ENCODE results near the gene MCM8.

Gene MCM8

DNA sequence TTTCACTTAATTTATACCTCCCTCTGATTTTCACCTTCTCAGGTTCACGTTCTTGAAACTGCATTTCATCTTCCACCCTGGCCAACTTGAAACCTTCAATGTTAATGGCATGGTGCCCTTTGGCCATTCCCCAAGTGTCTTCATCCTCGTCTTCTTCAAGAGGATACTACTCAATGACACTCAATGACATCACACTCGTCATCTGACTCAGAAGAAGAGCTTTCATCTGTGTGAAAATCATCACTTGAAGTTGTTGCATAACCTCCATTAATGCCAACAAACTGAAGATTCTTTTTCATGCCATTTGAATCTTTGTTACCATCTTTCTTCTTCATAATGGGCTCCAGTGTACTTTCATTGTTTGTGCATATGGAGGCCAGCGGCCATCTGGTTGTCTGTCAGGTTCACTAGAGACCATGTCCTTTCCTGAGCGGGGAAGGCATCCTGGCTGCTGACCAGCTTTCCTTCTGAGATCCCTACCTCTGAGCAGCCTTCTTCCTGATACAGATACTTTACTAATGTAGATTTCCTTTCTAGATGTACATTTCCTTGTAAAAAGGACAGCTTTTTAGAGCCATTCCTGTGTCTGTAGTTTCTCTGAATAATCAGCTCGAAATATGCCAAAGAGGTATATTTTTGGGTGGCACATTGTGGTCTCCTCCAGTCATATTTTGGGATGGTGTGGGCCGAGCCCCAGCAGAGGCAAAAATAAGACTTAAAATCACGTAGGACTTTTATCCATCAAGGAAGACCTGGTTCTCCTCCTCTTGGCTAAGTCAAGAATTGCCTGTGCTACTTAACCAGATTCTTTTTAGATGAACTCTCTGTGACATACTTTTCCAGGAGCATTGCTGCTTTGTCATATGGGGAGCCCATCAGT, 21.4 kb upstream of the MCM8 start:
- H3K27ac Mint-ChIP-seq = no peak overlapping the region
- ATAC-seq (ENCODE audit: low read depth) (no peak), DNase-seq (ENCODE audit: low spot score in 2 of 2) (no peak)
- peaks cover 5% of the 10 kb centered on the region for H3K27me3 Mint-ChIP-seq
- H3K4me1 Mint-ChIP-seq = peaks cover 7% of the 10 kb centered on the region
- no peaks in the 10 kb centered on the region for H3K36me3 Mint-ChIP-seq
- H3K9me3 Mint-ChIP-seq = no peaks in the 10 kb centered on the region
- H3K4me3 Mint-ChIP-seq = no peak overlapping the region

DNA sequence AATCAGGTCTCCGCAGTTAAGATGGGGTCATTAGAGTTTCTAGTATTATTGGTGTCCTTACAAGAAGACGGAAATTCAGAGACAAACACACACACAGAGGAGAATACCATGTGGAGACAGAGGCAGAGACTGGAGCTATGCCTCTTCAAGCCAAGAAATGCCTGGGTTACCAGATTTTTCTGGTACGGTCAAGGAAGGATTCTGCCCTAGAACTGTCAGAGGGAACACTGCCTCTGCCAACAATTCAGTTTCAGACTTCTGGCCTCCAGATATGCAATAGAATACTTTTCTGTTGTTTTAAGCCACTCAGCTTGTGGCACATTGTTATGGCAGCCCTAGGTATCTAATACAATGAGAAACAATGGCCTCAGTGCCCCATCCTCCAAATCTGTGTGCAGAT, 19.0 kb upstream of the MCM8 start:
- Mint-ChIP-seq H3K9me3 (no peaks in the 10 kb centered on the region), H3K27me3 (peaks cover 4% of the 10 kb centered on the region), H3K36me3 (no peaks in the 10 kb centered on the region), H3K4me1 (peaks cover 7% of the 10 kb centered on the region), H3K27ac (no peak overlapping the region), H3K4me3 (no peak overlapping the region)
- ATAC-seq (ENCODE audit: low read depth) = no peak
- no peak for DNase-seq (ENCODE audit: low spot score in 2 of 2)

- DNase-seq (ENCODE audit: low spot score in 2 of 2) = no peak
- no peak overlapping the region for H3K4me3 Mint-ChIP-seq
- H3K36me3 Mint-ChIP-seq = no peaks in the 10 kb centered on the region
- ATAC-seq (ENCODE audit: low read depth) = no peak
- H3K27ac Mint-ChIP-seq = no peak overlapping the region
- H3K9me3 Mint-ChIP-seq = no peaks in the 10 kb centered on the region
- H3K4me1 Mint-ChIP-seq = peaks cover 7% of the 10 kb centered on the region
- peaks cover 4% of the 10 kb centered on the region for H3K27me3 Mint-ChIP-seq
These were observed 17.7 kb upstream of the MCM8 start for GRCh38 chr20:5932796-5933195.

DNA sequence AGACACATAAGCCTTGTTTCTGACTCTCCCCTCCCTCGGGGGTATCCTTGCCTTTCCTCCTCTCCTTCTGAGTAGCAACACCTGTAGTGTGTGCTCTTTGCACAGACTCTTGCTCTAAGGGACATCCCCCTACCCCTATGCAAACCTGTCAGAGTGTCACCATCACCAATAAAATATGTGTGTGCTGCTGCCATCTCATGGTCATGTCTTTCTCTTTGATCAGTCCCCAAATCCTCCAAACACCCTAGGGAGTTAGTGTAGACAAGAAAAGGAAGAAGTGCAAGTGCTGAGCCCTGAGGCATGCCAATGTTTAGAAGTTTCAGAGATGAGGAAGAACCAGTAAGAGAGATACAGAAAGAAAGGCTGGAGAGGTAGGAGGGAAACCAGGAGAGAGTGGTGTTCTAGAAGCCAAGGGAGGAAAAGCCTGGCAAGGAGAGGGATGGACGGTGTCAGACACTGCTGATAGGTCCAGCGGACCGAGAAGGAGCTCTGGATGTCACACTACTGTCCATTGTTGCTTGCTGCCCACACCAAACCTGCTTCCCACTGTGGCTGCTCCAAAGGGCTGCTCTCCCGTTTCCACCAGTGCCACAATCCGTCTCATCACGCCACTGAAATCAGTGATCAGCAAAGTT, 16.5 kb upstream of the MCM8 start:
- ATAC-seq (ENCODE audit: low read depth) (peak; percentile 93), DNase-seq (ENCODE audit: low spot score in 2 of 2) (peak in 1 of 2 donors; percentile 16)
- Mint-ChIP-seq H3K27me3 (peaks cover 1% of the 10 kb centered on the region), H3K4me3 (no peak overlapping the region), H3K9me3 (no peaks in the 10 kb centered on the region), H3K4me1 (peaks cover 7% of the 10 kb centered on the region), H3K36me3 (peaks cover 2% of the 10 kb centered on the region), H3K27ac (no peak overlapping the region)

DNA sequence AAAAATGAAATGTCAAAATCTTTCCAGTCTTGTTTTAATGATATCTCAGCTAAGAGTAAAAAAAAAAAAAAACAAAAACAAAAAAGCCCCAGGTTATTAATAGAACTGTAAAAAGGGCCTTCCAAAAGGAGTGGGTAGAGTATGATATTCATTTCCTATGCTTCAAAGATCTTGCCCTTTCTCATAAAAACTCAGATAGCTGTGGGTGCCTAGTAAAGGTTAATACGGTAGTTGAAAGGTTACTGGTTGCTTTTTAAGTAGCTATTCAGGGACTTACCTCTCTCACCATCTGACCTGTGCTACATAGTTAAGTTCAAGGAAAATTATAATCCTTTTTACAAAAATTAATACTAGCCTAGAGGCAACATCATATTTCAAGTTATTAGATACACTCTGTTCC, 15.1 kb upstream of the MCM8 start:
- no peak overlapping the region for H3K27ac Mint-ChIP-seq
- peaks cover 7% of the 10 kb centered on the region for H3K4me1 Mint-ChIP-seq
- no peak for ATAC-seq (ENCODE audit: low read depth)
- no peaks in the 10 kb centered on the region for H3K9me3 Mint-ChIP-seq
- H3K36me3 Mint-ChIP-seq = peaks cover 5% of the 10 kb centered on the region
- no peak overlapping the region for H3K4me3 Mint-ChIP-seq
- H3K27me3 Mint-ChIP-seq = no peaks in the 10 kb centered on the region
- no peak for DNase-seq (ENCODE audit: low spot score in 2 of 2)

- ATAC-seq (ENCODE audit: low read depth) (no peak), DNase-seq (ENCODE audit: low spot score in 2 of 2) (no peak)
- Mint-ChIP-seq H3K36me3 (peaks cover 5% of the 10 kb centered on the region), H3K4me3 (no peak overlapping the region), H3K27ac (no peak overlapping the region), H3K27me3 (no peaks in the 10 kb centered on the region), H3K4me1 (peaks cover 7% of the 10 kb centered on the region), H3K9me3 (no peaks in the 10 kb centered on the region)
These were observed 14.2 kb upstream of the MCM8 start for GRCh38 chr20:5936238-5936637.

DNA sequence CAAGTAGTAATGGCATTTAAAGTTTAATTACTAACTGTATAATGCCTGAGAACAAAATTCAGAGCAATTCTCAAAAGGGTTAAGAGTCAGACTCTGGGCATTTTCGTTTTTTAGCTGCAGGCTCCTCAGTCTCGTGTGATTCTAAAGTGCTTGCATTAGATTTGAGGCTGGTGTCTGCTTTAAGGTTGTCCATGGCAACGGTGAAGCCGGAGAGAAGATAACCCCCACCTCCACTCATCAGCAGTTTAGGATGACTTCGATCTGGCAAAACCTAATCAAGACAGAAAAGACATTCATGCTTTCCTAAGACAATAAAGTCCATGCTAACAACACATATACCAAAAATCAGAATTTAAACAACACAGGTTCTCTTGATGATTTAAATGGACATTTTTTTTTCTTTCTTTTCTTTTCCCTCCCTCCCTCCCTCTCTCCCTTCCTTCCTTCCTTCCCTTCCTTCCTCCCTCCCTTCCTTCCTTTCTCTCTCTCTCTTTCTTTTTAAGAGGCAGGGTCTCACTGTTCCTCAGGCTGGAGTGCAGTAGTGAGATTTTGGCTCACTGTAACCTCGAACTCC, 11.9 kb upstream of the MCM8 start:
- no peak overlapping the region for H3K27ac Mint-ChIP-seq
- H3K4me3 Mint-ChIP-seq = no peak overlapping the region
- peaks cover 5% of the 10 kb centered on the region for H3K4me1 Mint-ChIP-seq
- no peaks in the 10 kb centered on the region for H3K9me3 Mint-ChIP-seq
- ATAC-seq (ENCODE audit: low read depth) (no peak), DNase-seq (ENCODE audit: low spot score in 2 of 2) (no peak)
- H3K27me3 Mint-ChIP-seq = no peaks in the 10 kb centered on the region
- peaks cover 19% of the 10 kb centered on the region for H3K36me3 Mint-ChIP-seq

DNA sequence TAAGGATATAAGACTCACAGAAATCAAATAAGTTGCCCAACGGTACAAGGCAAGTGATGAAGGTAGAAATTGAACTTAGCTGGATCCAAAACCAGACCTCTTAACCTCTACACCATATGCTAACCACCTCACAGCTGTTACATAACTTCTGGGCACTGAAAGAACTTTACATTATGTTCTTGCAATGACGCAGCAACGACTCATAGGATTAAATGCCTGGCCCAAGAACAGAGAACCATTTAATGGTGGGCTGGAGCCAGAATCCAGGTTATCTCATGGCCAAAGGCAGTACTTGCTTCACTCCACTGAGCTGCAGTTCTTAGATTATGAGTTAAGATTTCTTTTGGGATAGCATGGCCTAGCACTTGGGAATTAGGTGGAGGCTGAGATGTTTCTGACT, 4.5 kb upstream of the MCM8 start:
- ATAC-seq (ENCODE audit: low read depth) = no peak
- peaks cover 31% of the 10 kb centered on the region for H3K36me3 Mint-ChIP-seq
- peaks cover 22% of the 10 kb centered on the region for H3K4me1 Mint-ChIP-seq
- H3K27me3 Mint-ChIP-seq = no peaks in the 10 kb centered on the region
- DNase-seq (ENCODE audit: low spot score in 2 of 2) = no peak
- no peak overlapping the region for H3K4me3 Mint-ChIP-seq
- H3K27ac Mint-ChIP-seq = no peak overlapping the region
- H3K9me3 Mint-ChIP-seq = no peaks in the 10 kb centered on the region

- H3K27ac Mint-ChIP-seq = peak overlapping the region; percentile 22
- H3K4me3 Mint-ChIP-seq = no peak overlapping the region
- DNase-seq (ENCODE audit: low spot score in 2 of 2) (no peak), ATAC-seq (ENCODE audit: low read depth) (no peak)
- H3K27me3 Mint-ChIP-seq = no peaks in the 10 kb centered on the region
- peaks cover 26% of the 10 kb centered on the region for H3K4me1 Mint-ChIP-seq
- no peaks in the 10 kb centered on the region for H3K9me3 Mint-ChIP-seq
- H3K36me3 Mint-ChIP-seq = peaks cover 24% of the 10 kb centered on the region
These were observed 3.2 kb upstream of the MCM8 start for GRCh38 chr20:5947276-5947675.

- no peak for ATAC-seq (ENCODE audit: low read depth)
- Mint-ChIP-seq H3K27ac (peak overlapping the region; percentile 89), H3K36me3 (peaks cover 19% of the 10 kb centered on the region), H3K4me3 (peak overlapping the region; percentile 92), H3K4me1 (peaks cover 24% of the 10 kb centered on the region), H3K9me3 (no peaks in the 10 kb centered on the region), H3K27me3 (no peaks in the 10 kb centered on the region)
- DNase-seq (ENCODE audit: low spot score in 2 of 2) = no peak
These were observed 545 bp upstream of the MCM8 start for GRCh38 chr20:5949943-5950270.

DNA sequence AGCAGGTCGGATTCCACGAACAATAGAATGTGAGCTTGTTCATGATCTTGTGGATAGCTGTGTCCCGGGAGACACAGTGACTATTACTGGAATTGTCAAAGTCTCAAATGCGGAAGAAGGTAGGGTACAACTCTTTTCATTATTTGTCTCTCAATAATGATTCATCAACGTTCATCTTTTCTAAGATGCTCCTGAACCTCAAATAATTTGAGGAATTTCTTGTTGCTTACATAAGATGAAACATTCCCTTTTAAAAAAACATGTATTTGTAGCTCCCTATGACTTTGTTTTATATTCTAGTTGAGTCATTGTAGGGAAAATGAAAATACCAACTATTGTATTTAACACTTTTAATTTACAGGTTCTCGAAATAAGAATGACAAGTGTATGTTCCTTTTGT, 17.0 kb downstream of the MCM8 start:
- Mint-ChIP-seq H3K27me3 (no peaks in the 10 kb centered on the region), H3K27ac (no peak overlapping the region), H3K4me3 (no peak overlapping the region), H3K36me3 (peaks cover 19% of the 10 kb centered on the region), H3K9me3 (no peaks in the 10 kb centered on the region), H3K4me1 (no peaks in the 10 kb centered on the region)
- no peak for DNase-seq (ENCODE audit: low spot score in 2 of 2)
- ATAC-seq (ENCODE audit: low read depth) = no peak

DNA sequence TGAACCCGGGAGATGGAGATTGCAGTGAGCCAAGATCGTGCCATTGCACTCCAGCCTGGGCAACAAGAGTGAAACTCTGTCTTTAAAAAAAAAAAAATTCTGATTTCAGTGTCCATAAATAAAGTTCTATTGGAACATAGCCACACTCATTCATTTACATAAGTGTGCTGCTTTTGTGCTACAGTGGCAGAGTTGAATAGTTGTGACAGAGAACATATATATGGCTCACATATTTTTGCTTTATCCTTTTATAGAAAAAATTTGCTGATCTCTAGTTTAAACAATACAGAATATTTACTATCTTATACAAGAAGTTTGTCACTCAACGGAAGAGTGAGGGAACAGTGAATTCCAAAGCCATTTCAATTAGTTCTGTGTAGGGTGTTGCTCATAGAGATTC, 18.0 kb downstream of the MCM8 start:
- Mint-ChIP-seq H3K9me3 (no peaks in the 10 kb centered on the region), H3K4me3 (no peak overlapping the region), H3K36me3 (peaks cover 16% of the 10 kb centered on the region), H3K27me3 (no peaks in the 10 kb centered on the region), H3K27ac (no peak overlapping the region), H3K4me1 (no peaks in the 10 kb centered on the region)
- ATAC-seq (ENCODE audit: low read depth) (no peak), DNase-seq (ENCODE audit: low spot score in 2 of 2) (no peak)

- no peaks in the 10 kb centered on the region for H3K9me3 Mint-ChIP-seq
These were observed 19.0 kb downstream of the MCM8 start for GRCh38 chr20:5969348-5969935.

GRCh38 chr20:5969940-5970339, 19.5 kb downstream of the MCM8 start:
- Mint-ChIP-seq H3K9me3 (no peaks in the 10 kb centered on the region), H3K27ac (no peak overlapping the region), H3K27me3 (no peaks in the 10 kb centered on the region), H3K4me1 (no peaks in the 10 kb centered on the region), H3K36me3 (peaks cover 16% of the 10 kb centered on the region), H3K4me3 (no peak overlapping the region)
- no peak for DNase-seq (ENCODE audit: low spot score in 2 of 2)
- no peak for ATAC-seq (ENCODE audit: low read depth)

More at GRCh38 chr20:5969348-5969935, 19.0 kb downstream of the MCM8 start:
- no peak for ATAC-seq (ENCODE audit: low read depth)
- no peaks in the 10 kb centered on the region for H3K4me1 Mint-ChIP-seq
- no peaks in the 10 kb centered on the region for H3K27me3 Mint-ChIP-seq
- H3K36me3 Mint-ChIP-seq = peaks cover 16% of the 10 kb centered on the region
- no peak for DNase-seq (ENCODE audit: low spot score in 2 of 2)
- no peak overlapping the region for H3K4me3 Mint-ChIP-seq
- no peak overlapping the region for H3K27ac Mint-ChIP-seq

Data from memory B cell (primary cell).